Activated CD4-positive, alpha-beta T cell treated with anti-CD3 and anti-CD28 coated beads for 4 hours (primary cell): ENCODE results near the gene RXRA.

Experiments used
- DNase-seq, 2 donors: peaks; one replicate each; pipeline ENCODE4 v3.0.0-alpha.2; 2020

Gene RXRA

GRCh38 chr9:134325096-134325812 is 1.0 kb upstream of the RXRA start:
- DNase-seq, result peak in 1 of 2 donors; percentile 22

- DNase-seq, result no peak
These were observed 708 bp downstream of the RXRA start for GRCh38 chr9:134326724-134327601.

GRCh38 chr9:134327671-134328231 is 1.5 kb downstream of the RXRA start:
- DNase-seq, result no peak

- DNase-seq, result no peak
These were observed 2.1 kb downstream of the RXRA start for GRCh38 chr9:134328341-134328840.

- no peak for DNase-seq
These were observed 2.8 kb downstream of the RXRA start for GRCh38 chr9:134328841-134329575.

GRCh38 chr9:134329576-134329855 is 3.3 kb downstream of the RXRA start:
- no peak for DNase-seq

- DNase-seq, result no peak
These were observed 3.6 kb downstream of the RXRA start for GRCh38 chr9:134329886-134330285.

- DNase-seq, result no peak
These were observed 4.3 kb downstream of the RXRA start for GRCh38 chr9:134330590-134330989.

- no peak for DNase-seq
These were observed 5.2 kb downstream of the RXRA start for GRCh38 chr9:134331186-134332025.

- DNase-seq, result no peak
These were observed 6.0 kb downstream of the RXRA start for GRCh38 chr9:134332266-134332665.

GRCh38 chr9:134332841-134333233 is 6.6 kb downstream of the RXRA start:
- no peak for DNase-seq

- no peak for DNase-seq
These were observed 7.1 kb downstream of the RXRA start for GRCh38 chr9:134333234-134333873.

GRCh38 chr9:134333874-134334581 is 7.8 kb downstream of the RXRA start:
- DNase-seq, result no peak

GRCh38 chr9:134335061-134335460 is 8.8 kb downstream of the RXRA start:
- no peak for DNase-seq

GRCh38 chr9:134335486-134336220 is 9.4 kb downstream of the RXRA start:
- no peak for DNase-seq

GRCh38 chr9:134336228-134336627 is 10.0 kb downstream of the RXRA start:
- no peak for DNase-seq

GRCh38 chr9:134336924-134337323 is 10.7 kb downstream of the RXRA start:
- DNase-seq, result no peak

GRCh38 chr9:134337469-134337868 is 11.2 kb downstream of the RXRA start:
- no peak for DNase-seq

- DNase-seq, result no peak
These were observed 12.3 kb downstream of the RXRA start for GRCh38 chr9:134338394-134339182.
